HepG2 (cell line): ENCODE data around the gene ITGB7. TPM values are rescaled to one million over a fixed set of nuclear protein-coding genes. Genes with fewer than 3 reads are reported as not detected.
A peak's percentile ranks its signal among the peaks of the same experiment; 100 is the strongest.

ENCODE experiments used
- HOXA3 ChIP-seq: sonication (generic); formaldehyde crosslinking; IDR thresholded peaks from 2 replicates; pipeline ENCODE4 v1.5.0; 2020; ENCODE audit warnings: missing genetic modification reagents
- ISX ChIP-seq: sonication (generic); formaldehyde crosslinking; conservative IDR thresholded peaks from 2 replicates; pipeline ENCODE4 v1.5.0; 2020; ENCODE audit warnings: missing genetic modification reagents
- KAT8 ChIP-seq: IDR thresholded peaks from 2 replicates; pipeline ENCODE4 v1.6.1; 2016; ENCODE audit warnings: missing genetic modification reagents, missing compliant biosample characterization
- MTF2 ChIP-seq: sonication (generic); formaldehyde crosslinking; IDR thresholded peaks from 2 replicates; pipeline ENCODE4 v1.5.0; 2020; ENCODE audit warnings: missing genetic modification reagents, borderline replicate concordance
- NCOR1 ChIP-seq: fragments of 200-600 bp; sonication (generic); IDR thresholded peaks from 2 replicates; pipeline ENCODE4 v1.7.0; 2017; ENCODE audit warnings: antibody characterized with exemption, low read length, borderline replicate concordance
- PPARG ChIP-seq: conservative IDR thresholded peaks from 2 replicates; pipeline ENCODE4 v1.6.1; 2016; ENCODE audit warnings: missing biosample characterization, missing genetic modification reagents
- RBM39 ChIP-seq: fragments of 200-400 bp; formaldehyde crosslinking; IDR thresholded peaks from one replicate; pipeline ENCODE4 v1.6.1; 2018; ENCODE audit warnings: antibody characterized with exemption, mild to moderate bottlenecking, low read depth, low read length; ENCODE audit not compliant: poor library complexity, severe bottlenecking
- SNRNP70 ChIP-seq: fragments of 200-400 bp; formaldehyde crosslinking; IDR thresholded peaks from 2 replicates; pipeline ENCODE4 v1.6.1; 2017; ENCODE audit warnings: mild to moderate bottlenecking, low read depth, low read length, moderate library complexity
- ZNF101 ChIP-seq: sonication (generic); formaldehyde crosslinking; IDR thresholded peaks from 2 replicates; pipeline ENCODE4 v1.4.0; 2020; ENCODE audit warnings: mild to moderate bottlenecking, low read depth, missing genetic modification reagents, borderline replicate concordance
- ZNF260 ChIP-seq: sonication (generic); formaldehyde crosslinking; IDR thresholded peaks from 2 replicates; pipeline ENCODE4 v1.4.0; 2020; ENCODE audit warnings: missing genetic modification reagents, low read depth, mild to moderate bottlenecking, borderline replicate concordance
- ZNF34 ChIP-seq: sonication (generic); formaldehyde crosslinking; IDR thresholded peaks from 2 replicates; pipeline ENCODE4 v1.4.0; 2020; ENCODE audit warnings: mild to moderate bottlenecking, missing genetic modification reagents, borderline replicate concordance
- polyA plus RNA-seq, 8 experiments: library from polyadenylated mRNA; depleted of rRNA in 3 of 8; stranded (reverse) in 7 of 8; unstranded in 1 of 8; fragments of >200 nt; fragmentation: Illumina TruSeq in 4 of 8; extraction: Trizol in 4 of 8; gene quantifications; 2 replicates each; pipeline versions ENCODE4 v1.2.1 to v1.2.3, GENCODE V29; 2011 to 2016; ENCODE audit warnings: low read depth in 4 of 8, missing spikeins in 1 of 8, mixed read lengths in 1 of 8; ENCODE audit not compliant: insufficient read depth in 1 of 8
- total RNA-seq, 5 experiments: library from RNA; depleted of rRNA; stranded (reverse); fragments of >200 nt; fragmentation: Illumina TruSeq; extraction: Trizol; gene quantifications; 2 replicates each; pipeline ENCODE4 v1.2.3, GENCODE V29; 2016; ENCODE audit warnings: low read depth in 1 of 5
- TF ChIP-seq, protein P1 (sequence below): sonication (generic); formaldehyde crosslinking; IDR thresholded peaks from 2 replicates; pipeline ENCODE4 v1.8.0; 2022; ENCODE audit warnings: low read depth, missing genetic modification reagents
- TF ChIP-seq, protein P2 (sequence below): sonication (generic); formaldehyde crosslinking; IDR thresholded peaks from 2 replicates; pipeline ENCODE4 v1.4.0; 2020; ENCODE audit warnings: missing genetic modification reagents
- TF ChIP-seq, protein P3 (sequence below): sonication (generic); formaldehyde crosslinking; IDR thresholded peaks from 2 replicates; pipeline ENCODE4 v1.4.0; 2020; ENCODE audit warnings: missing genetic modification reagents, borderline replicate concordance
- TF ChIP-seq, protein P4 (sequence below): IDR thresholded peaks from 2 replicates; pipeline ENCODE4 v1.6.1; 2016; ENCODE audit warnings: low read depth, borderline replicate concordance
- TF ChIP-seq, protein P5 (sequence below): sonication (generic); formaldehyde crosslinking; IDR thresholded peaks from 2 replicates; pipeline ENCODE4 v1.8.0; 2022; ENCODE audit warnings: mild to moderate bottlenecking, missing genetic modification reagents, moderate library complexity

Gene ITGB7
- total and polyA plus RNA-seq, 2 of the 13 experiments (the other 11 are each of a cell fraction or from before 2014, with no cell fraction given): 0.16 to 0.18 TPM

DNA sequence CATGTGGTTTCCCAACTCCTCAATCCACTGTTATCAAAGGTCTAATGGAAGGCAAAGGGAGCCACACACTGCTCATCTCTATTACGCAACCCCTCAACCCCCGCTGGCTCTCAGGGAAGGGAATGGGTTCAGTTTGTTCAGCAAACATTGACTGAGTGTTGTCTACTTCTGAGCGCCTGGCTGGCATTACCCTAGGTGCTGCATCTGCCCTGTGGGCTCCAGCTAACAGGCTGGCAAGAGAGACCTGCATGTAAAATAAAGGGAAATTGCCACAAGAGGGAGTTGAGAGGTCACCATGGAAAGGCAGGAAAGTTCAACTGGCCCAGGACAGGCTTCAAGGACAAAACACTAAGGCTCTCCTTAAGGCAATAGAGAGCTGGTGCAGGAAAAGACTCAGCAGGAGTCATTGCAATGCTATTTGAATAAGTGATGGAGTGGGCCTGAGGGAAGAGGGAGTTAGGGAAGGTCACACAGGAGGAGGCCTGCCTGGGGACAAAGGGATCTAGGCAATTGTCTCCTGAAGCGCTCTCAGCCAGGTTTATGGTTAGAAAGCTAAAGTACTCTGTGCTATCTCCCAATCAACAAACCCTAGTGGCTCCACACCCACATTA lies 32.1 kb downstream of the ITGB7 start (continued):
- TF ChIP-seq HOXA3 (CRISPR knock-in tag) (peak; percentile 86), MTF2 (no peak), SNRNP70 (no peak), KAT8 (CRISPR knock-in tag) (peak; percentile 61; the same call in 1 of the 2 replicates), NCOR1 (no peak), ZNF260 (CRISPR knock-in tag) (no peak), ZNF101 (CRISPR knock-in tag) (no peak), ZNF34 (no peak), ISX (no peak), RBM39 (no peak), PPARG (CRISPR knock-in tag) (peak; percentile 53)
- TF ChIP-seq, protein P1, sequence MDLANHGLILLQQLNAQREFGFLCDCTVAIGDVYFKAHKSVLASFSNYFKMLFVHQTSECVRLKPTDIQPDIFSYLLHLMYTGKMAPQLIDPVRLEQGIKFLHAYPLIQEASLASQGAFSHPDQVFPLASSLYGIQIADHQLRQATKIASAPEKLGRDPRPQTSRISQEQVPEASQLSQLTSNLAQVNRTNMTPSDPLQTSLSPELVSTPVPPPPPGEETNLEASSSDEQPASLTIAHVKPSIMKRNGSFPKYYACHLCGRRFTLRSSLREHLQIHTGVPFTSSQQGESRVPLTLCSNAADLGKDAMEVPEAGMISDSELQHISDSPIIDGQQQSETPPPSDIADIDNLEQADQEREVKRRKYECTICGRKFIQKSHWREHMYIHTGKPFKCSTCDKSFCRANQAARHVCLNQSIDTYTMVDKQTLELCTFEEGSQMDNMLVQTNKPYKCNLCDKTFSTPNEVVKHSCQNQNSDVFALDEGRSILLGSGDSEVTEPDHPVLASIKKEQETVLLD (CRISPR knock-in tag): no peak
- TF ChIP-seq, protein P2, sequence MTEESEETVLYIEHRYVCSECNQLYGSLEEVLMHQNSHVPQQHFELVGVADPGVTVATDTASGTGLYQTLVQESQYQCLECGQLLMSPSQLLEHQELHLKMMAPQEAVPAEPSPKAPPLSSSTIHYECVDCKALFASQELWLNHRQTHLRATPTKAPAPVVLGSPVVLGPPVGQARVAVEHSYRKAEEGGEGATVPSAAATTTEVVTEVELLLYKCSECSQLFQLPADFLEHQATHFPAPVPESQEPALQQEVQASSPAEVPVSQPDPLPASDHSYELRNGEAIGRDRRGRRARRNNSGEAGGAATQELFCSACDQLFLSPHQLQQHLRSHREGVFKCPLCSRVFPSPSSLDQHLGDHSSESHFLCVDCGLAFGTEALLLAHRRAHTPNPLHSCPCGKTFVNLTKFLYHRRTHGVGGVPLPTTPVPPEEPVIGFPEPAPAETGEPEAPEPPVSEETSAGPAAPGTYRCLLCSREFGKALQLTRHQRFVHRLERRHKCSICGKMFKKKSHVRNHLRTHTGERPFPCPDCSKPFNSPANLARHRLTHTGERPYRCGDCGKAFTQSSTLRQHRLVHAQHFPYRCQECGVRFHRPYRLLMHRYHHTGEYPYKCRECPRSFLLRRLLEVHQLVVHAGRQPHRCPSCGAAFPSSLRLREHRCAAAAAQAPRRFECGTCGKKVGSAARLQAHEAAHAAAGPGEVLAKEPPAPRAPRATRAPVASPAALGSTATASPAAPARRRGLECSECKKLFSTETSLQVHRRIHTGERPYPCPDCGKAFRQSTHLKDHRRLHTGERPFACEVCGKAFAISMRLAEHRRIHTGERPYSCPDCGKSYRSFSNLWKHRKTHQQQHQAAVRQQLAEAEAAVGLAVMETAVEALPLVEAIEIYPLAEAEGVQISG (CRISPR knock-in tag): peak; percentile 68
- TF ChIP-seq, protein P3, sequence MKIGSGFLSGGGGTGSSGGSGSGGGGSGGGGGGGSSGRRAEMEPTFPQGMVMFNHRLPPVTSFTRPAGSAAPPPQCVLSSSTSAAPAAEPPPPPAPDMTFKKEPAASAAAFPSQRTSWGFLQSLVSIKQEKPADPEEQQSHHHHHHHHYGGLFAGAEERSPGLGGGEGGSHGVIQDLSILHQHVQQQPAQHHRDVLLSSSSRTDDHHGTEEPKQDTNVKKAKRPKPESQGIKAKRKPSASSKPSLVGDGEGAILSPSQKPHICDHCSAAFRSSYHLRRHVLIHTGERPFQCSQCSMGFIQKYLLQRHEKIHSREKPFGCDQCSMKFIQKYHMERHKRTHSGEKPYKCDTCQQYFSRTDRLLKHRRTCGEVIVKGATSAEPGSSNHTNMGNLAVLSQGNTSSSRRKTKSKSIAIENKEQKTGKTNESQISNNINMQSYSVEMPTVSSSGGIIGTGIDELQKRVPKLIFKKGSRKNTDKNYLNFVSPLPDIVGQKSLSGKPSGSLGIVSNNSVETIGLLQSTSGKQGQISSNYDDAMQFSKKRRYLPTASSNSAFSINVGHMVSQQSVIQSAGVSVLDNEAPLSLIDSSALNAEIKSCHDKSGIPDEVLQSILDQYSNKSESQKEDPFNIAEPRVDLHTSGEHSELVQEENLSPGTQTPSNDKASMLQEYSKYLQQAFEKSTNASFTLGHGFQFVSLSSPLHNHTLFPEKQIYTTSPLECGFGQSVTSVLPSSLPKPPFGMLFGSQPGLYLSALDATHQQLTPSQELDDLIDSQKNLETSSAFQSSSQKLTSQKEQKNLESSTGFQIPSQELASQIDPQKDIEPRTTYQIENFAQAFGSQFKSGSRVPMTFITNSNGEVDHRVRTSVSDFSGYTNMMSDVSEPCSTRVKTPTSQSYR (CRISPR knock-in tag): peak; percentile 84; the same call in 1 of the 2 replicates
- TF ChIP-seq, protein P4, sequence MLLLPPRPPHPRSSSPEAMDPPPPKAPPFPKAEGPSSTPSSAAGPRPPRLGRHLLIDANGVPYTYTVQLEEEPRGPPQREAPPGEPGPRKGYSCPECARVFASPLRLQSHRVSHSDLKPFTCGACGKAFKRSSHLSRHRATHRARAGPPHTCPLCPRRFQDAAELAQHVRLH (CRISPR knock-in tag): peak; percentile 48; the same call in 1 of the 2 replicates
- TF ChIP-seq, protein P5, sequence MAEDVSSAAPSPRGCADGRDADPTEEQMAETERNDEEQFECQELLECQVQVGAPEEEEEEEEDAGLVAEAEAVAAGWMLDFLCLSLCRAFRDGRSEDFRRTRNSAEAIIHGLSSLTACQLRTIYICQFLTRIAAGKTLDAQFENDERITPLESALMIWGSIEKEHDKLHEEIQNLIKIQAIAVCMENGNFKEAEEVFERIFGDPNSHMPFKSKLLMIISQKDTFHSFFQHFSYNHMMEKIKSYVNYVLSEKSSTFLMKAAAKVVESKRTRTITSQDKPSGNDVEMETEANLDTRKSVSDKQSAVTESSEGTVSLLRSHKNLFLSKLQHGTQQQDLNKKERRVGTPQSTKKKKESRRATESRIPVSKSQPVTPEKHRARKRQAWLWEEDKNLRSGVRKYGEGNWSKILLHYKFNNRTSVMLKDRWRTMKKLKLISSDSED (CRISPR knock-in tag): no peak
